SKM-1 (cell line): ENCODE data around the gene PSG11.
"Not testable (repeated sequence)": the region's sequence is repeated elsewhere in the genome, so short reads cannot be mapped to it uniquely, and the experiment has no call there.

Source experiments
- DNase-seq: peaks from one replicate; lab custom pipeline; 2025; ENCODE audit not compliant: unreplicated experiment; lab: John Stamatoyannopoulos, UW

Gene PSG11

DNA sequence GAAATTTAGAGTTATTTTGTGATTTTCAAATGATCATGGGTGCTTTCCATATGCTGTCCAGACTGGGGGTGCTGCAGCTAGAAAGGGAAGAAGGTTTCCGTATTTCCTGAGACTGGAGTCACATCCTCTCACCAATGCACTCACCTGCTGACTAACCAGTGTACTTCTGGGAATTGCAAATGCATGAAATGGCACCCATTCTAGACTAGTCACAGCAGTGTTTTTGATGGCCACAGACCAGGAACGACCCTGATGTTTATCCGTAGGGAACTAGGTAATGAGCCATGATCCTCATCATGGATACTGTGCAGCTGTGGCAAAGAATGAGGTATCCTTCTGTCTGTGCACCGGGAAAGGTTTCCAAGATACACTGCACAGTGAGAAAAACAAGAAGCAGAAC is 37.1 kb downstream of the PSG11 start:
- DNase-seq, result not testable (repeated sequence)

DNA sequence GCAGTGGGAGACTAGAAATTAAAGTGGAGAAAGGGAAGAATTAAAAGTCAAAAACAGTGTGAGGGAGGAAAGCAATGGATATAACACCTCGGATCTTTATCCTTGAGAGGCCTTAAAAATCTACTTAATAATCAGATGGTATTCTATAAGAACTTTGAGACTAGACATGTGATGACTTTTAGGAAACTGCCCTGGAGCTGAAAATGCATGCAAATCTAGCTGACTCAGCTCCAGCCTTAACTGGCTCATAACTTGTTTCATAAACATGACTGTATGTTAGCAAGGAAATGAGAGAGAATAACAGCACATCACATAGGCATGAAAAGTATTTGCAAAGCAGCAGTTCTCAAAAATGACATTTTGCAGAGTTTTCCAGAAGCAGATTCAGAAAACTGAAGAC is 38.1 kb downstream of the PSG11 start:
- DNase-seq, result not testable (repeated sequence)

DNA sequence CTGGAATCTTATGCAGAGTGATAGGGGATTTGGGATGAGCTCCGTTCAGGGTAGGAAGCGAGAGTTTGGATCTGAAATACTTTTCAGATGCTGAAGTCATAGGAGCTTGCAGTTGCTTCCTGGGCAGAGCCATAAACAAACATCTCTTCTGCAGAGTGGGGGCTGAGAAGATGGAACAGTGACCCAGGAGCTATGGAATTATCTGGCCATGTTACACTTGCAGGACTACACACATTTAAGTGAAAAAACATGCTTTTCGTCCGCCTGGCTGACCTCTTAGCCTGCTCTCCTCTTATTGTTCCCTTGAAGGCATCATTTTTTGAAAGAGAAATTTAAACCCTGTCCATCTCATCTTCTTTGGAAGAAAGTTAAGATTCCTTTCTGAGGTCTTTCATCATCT is 40.7 kb downstream of the PSG11 start:
- no peak for DNase-seq

DNA sequence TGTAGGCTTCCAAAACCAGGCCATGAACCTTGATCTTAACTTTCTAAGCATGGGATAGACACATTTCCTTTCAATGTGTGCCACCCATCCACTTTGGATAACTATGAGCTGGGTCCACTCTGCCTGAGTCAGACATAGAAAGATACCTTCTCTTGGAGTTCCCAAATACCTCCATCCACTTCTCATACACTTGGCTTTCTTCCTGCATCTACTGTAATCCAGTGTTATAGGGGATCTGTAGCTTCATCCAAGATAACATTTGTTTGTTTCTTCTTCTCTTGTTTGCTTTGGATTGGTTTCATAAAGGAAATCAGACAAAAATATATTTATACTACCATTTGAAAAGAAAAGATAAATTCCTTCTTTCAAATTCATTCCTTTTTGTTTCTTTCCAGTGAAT is 44.2 kb downstream of the PSG11 start:
- not testable (repeated sequence) for DNase-seq

DNA sequence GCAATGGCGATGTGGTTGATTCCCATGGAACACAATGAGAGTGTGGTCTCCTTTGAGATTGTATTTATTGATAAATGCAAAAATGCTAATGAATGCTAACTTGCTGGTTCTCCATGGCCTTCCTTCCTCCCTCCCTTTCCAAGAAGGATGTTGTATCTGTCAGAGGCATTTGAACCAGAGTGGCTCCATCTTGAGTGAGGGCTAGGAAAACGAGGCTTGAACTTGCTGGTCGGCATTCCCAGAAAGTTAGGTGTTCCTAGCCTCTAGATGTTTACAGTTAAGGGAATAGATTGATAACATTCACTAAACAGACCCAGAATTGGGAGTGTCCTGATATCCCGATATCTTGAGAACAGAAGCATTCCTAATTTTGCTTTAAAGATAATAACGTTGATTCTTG is 54.8 kb downstream of the PSG11 start:
- DNase-seq, result not testable (repeated sequence)

DNA sequence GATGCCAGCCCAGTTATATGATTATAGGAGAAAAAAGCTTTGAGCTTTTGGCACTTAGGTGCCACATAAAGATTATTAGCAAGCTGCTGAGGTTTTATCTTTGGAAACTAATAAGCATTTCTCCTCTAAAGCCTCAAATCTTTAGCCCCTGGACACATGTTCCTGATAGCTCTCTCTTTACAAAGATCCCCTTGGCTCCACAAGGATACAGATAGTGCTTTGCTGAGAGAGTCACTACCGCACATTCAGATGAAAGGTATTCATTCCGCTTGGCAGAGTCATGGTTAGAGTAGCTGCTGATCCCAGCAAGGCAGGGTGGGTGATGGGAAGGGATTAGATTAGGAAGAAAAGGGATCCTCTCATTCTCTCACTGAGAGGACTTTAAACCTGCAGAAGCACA is 61.1 kb downstream of the PSG11 start:
- no peak for DNase-seq

DNA sequence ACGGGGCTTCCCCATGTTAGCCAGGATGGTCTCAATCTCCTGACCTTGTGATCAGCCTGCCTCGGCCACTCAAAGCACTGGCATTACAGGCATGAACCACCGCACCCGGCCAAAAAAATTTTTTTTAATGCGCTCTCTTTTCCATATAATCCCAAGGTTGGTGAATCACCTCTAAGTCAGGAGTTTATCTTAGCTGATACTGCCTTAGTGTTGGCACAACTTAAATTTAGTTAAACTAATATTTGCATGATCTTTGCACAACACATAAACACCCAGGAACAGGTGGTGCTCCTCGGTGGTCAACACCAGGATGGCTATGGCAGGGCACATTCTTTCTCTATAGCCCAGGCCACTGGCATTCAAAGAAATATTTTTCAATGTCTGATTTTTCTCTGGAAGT is 65.2 kb downstream of the PSG11 start:
- no peak for DNase-seq
